OCI-LY7 (cell line): Measurements from ENCODE around the gene FHIT. TPM values are rescaled to one million over a fixed set of nuclear protein-coding genes. Genes with fewer than 3 reads are reported as not detected.

Source experiments
- BruUV-seq: library from RNA; stranded (reverse); fragments of 400-500 nt; replicated peaks from 2 replicates; lab custom pipeline; 2021; lab: Mats Ljungman, UMichigan
- CTCF ChIA-PET: fragments of 300-600 bp; sonication (Branson Sonifier 250); formaldehyde crosslinking; loops from one replicate; lab custom pipeline; 2022; ENCODE audit warnings: antibody characterized with exemption; ENCODE audit not compliant: unreplicated experiment; lab: Charles Lee
- POLR2A ChIA-PET: fragments of 300-600 bp; sonication (Branson Sonifier 250); formaldehyde crosslinking; loops from one replicate; lab custom pipeline; 2022; ENCODE audit warnings: antibody characterized with exemption; lab: Charles Lee
- DNase-seq: peaks from one replicate; pipeline ENCODE4 v3.0.0-alpha.2; 2015; ENCODE audit warnings: low spot score
- H2AFZ ChIP-seq: fragments of 200-600 bp; sonication (generic), shearing (Covaris generic); 2 replicates; pipeline ENCODE4 v1.6.1; 2014; ENCODE audit warnings: mild to moderate bottlenecking, antibody characterized with exemption, low read length, moderate library complexity
- H3K27ac ChIP-seq: fragments of 200-600 bp; sonication (generic); 2 replicates; pipeline ENCODE4 v1.5.1; 2014; ENCODE audit warnings: mixed run types, low read depth, mild to moderate bottlenecking, moderate library complexity, low read length, inconsistent platforms; ENCODE audit not compliant: poor library complexity, severe bottlenecking
- H3K36me3 ChIP-seq: fragments of 200-600 bp; sonication (generic); 2 replicates; pipeline ENCODE4 v1.6.1; 2014; ENCODE audit warnings: mild to moderate bottlenecking, antibody characterized with exemption, low read length, moderate library complexity, mixed read lengths; ENCODE audit not compliant: insufficient read depth
- H3K4me1 ChIP-seq: fragments of 200-600 bp; sonication (generic); 2 replicates; pipeline ENCODE4 v1.5.1; 2014; ENCODE audit warnings: mild to moderate bottlenecking, low read length; ENCODE audit not compliant: insufficient read depth, poor library complexity, severe bottlenecking
- H3K4me2 ChIP-seq: fragments of 200-600 bp; sonication (generic); 2 replicates; pipeline ENCODE4 v1.6.1; 2014; ENCODE audit warnings: mild to moderate bottlenecking, low read length
- H3K4me3 ChIP-seq: fragments of 200-600 bp; sonication (generic); 2 replicates; pipeline ENCODE4 v1.5.1; 2014; ENCODE audit warnings: mild to moderate bottlenecking, low read depth, low read length; ENCODE audit not compliant: poor library complexity, severe bottlenecking
- H3K79me2 ChIP-seq: fragments of 200-600 bp; sonication (generic); 2 replicates; pipeline ENCODE4 v1.6.1; 2016; ENCODE audit warnings: low read depth, mild to moderate bottlenecking, low read length, moderate library complexity, mixed read lengths; ENCODE audit not compliant: insufficient read depth
- H3K9me2 ChIP-seq: fragments of 200-600 bp; sonication (generic); 2 replicates; pipeline ENCODE4 v1.6.1; 2016; ENCODE audit warnings: mild to moderate bottlenecking, low read length, mixed read lengths; ENCODE audit not compliant: insufficient read depth
- H3K9me3 ChIP-seq: fragments of 200-600 bp; sonication (generic); 2 replicates; pipeline ENCODE4 v1.6.1; 2014; ENCODE audit warnings: mild to moderate bottlenecking, mixed run types, low read length, mixed read lengths
- H4K20me1 ChIP-seq: fragments of 200-600 bp; sonication (generic); 2 replicates; pipeline ENCODE4 v1.6.1; 2014; ENCODE audit warnings: mild to moderate bottlenecking, antibody characterized with exemption, low read length, moderate library complexity, mixed read lengths; ENCODE audit not compliant: insufficient read depth
- CTCF ChIP-seq: fragments of 200-600 bp; sonication (generic); conservative IDR thresholded peaks from 2 replicates; pipeline ENCODE4 v1.5.1; 2014; ENCODE audit warnings: mild to moderate bottlenecking, antibody characterized with exemption, low read length, moderate library complexity, mixed read lengths
- EZH2phosphoT487 ChIP-seq: fragments of 200-600 bp; sonication (generic); IDR thresholded peaks from 2 replicates; pipeline ENCODE4 v1.6.1; 2018; ENCODE audit warnings: low read depth, borderline replicate concordance, mild to moderate bottlenecking, mixed run types, antibody characterized with exemption, low read length, moderate library complexity, mixed read lengths
- intact Hi-C: fragments of 100-400 bp; cut with micrococcal nuclease; formaldehyde crosslinking; loops from one replicate; pipeline ENCODE4 v1.10.0; 2022; ENCODE audit not compliant: unreplicated experiment
- total RNA-seq, 2 experiments: library from RNA; depleted of rRNA in 1 of 2; stranded (reverse); fragments of >200 nt in 1 of 2; shearing (Covaris generic) in 1 of 2; gene quantifications; 2 replicates each; pipeline ENCODE4 v1.2.3, GENCODE V29; 2014 to 2022

The FHIT gene
- total RNA-seq, 2 experiments from 2014 or later, result 5.0 to 10.9 TPM

GRCh38 chr3:60202052-60202726 lies 1049.1 kb downstream of the FHIT start:
- H3K79me2 ChIP-seq, result no peaks in the 10 kb centered on the region
- DNase-seq, result no peak
- intact Hi-C loops, result no loop called here
- H3K36me3 ChIP-seq, result no peaks in the 10 kb centered on the region
- no TSS peak for BruUV-seq
- ChIA-PET CTCF (no interaction called here), POLR2A (interaction anchor here (0.6 to 1.2 kb wide), 4 partner anchors 14 to 108 kb away, joined by 3 to 5 read pairs (median 4); no protein-coding TSS in a partner anchor)
- no peak for TF ChIP-seq EZH2phosphoT487
- TF ChIP-seq CTCF, result no peak
- no peak overlapping the region for H2AFZ ChIP-seq
- H3K9me3 ChIP-seq, result no peaks in the 10 kb centered on the region
- H3K4me2 ChIP-seq, result no peak overlapping the region
- H3K4me3 ChIP-seq, result no peak overlapping the region
- no peaks in the 10 kb centered on the region for H4K20me1 ChIP-seq
- H3K9me2 ChIP-seq, result no peaks in the 10 kb centered on the region; the same call in 1 of the 2 replicates
- no peaks in the 10 kb centered on the region for H3K4me1 ChIP-seq
- H3K27ac ChIP-seq, result no peak overlapping the region

- TF ChIP-seq EZH2phosphoT487, result no peak
- TF ChIP-seq CTCF, result no peak
- H3K4me3 ChIP-seq, result no peak overlapping the region
- H3K27ac ChIP-seq, result no peak overlapping the region
- no peaks in the 10 kb centered on the region for H3K36me3 ChIP-seq
- H3K4me2 ChIP-seq, result no peak overlapping the region
- H3K9me2 ChIP-seq, result no peaks in the 10 kb centered on the region; the same call in 1 of the 2 replicates
- H3K9me3 ChIP-seq, result no peaks in the 10 kb centered on the region
- CTCF ChIA-PET, result no interaction called here
- DNase-seq, result no peak
- H4K20me1 ChIP-seq, result no peaks in the 10 kb centered on the region
- H3K79me2 ChIP-seq, result no peaks in the 10 kb centered on the region
- H2AFZ ChIP-seq, result no peak overlapping the region
- no TSS peak for BruUV-seq
- intact Hi-C loops, result no loop called here
- H3K4me1 ChIP-seq, result no peaks in the 10 kb centered on the region
- POLR2A ChIA-PET, result no interaction called here
These were observed 1051.9 kb downstream of the FHIT start for GRCh38 chr3:60199306-60199705.

GRCh38 chr3:60198179-60198720 lies 1053.0 kb downstream of the FHIT start:
- H4K20me1 ChIP-seq, result no peaks in the 10 kb centered on the region
- no peak overlapping the region for H3K4me2 ChIP-seq
- H3K27ac ChIP-seq, result no peak overlapping the region
- intact Hi-C loops, result no loop called here
- no peaks in the 10 kb centered on the region for H3K79me2 ChIP-seq
- no peaks in the 10 kb centered on the region for H3K4me1 ChIP-seq
- ChIA-PET POLR2A (no interaction called here), CTCF (no interaction called here)
- H3K9me2 ChIP-seq, result no peaks in the 10 kb centered on the region; the same call in 1 of the 2 replicates
- no peak for DNase-seq
- H3K9me3 ChIP-seq, result no peaks in the 10 kb centered on the region
- no peak overlapping the region for H3K4me3 ChIP-seq
- no peak for TF ChIP-seq EZH2phosphoT487
- no peak for TF ChIP-seq CTCF
- BruUV-seq, result no TSS peak
- H3K36me3 ChIP-seq, result no peaks in the 10 kb centered on the region
- H2AFZ ChIP-seq, result no peak overlapping the region
